Measurements from ENCODE around the gene RFX5.

Gene RFX5

DNA sequence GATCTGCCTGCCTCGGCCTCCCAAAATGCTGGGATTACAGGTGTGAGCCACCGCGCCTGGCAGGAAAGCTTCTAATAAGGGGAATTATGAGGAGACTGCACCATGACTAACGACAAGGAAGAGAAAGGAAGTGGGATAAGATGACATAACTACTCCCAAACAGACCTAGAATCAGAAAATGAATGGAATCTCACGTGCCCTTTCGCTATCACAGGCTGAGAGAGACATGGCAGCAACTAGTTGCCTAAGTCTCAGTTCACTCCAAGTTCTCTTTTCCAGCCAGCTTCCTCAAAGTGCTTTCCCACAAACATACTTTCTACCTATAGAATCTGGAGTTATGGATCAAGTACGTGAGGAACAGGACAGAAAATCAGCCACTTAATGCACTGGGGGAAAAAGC, 21.8 kb downstream of the RFX5 start:
- in situ Hi-C loops (cut with MboI; ENCODE audit: low sequenced_read_pairs), result no loop called here

GRCh38 chr1:151324390-151324930, 22.6 kb downstream of the RFX5 start:
- in situ Hi-C loops (cut with MboI; ENCODE audit: low sequenced_read_pairs), result no loop called here

GRCh38 chr1:151318975-151319374, 28.1 kb downstream of the RFX5 start:
- in situ Hi-C loops (cut with MboI; ENCODE audit: low sequenced_read_pairs), result no loop called here

DNA sequence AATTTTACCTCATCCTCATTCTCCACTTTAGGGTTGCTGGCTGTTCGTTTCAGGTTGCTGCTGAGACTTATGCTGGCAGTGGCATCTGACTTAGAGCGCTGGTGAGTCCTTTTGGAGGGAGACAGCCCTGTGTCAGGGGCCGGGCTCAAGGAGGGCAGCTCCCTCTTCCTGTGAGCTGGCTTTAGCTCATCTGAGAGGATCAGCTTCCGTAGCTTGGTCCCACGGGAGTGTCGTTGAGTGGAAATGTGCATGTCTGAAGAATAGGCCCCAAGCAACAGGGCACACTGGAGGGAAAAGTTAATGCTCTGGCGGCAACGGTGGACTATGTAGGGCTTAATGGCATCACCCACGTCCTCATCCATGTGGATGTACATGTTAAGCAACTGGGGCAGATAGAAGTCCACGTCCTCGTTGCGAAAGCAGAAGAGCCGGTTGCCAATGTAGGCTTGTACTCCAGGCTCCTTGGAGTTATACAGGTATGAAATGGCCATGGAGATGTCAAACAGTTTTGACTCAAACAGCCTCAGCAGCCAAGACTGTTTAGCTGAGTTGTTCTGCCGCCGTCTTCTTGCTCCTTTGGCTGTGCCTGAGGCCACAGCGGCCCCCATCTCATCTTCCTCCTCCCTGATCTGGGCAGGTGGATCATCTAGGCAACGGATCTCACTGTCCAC, 31.4 kb downstream of the RFX5 start:
- in situ Hi-C loops (cut with MboI; ENCODE audit: low sequenced_read_pairs), result no loop called here

DNA sequence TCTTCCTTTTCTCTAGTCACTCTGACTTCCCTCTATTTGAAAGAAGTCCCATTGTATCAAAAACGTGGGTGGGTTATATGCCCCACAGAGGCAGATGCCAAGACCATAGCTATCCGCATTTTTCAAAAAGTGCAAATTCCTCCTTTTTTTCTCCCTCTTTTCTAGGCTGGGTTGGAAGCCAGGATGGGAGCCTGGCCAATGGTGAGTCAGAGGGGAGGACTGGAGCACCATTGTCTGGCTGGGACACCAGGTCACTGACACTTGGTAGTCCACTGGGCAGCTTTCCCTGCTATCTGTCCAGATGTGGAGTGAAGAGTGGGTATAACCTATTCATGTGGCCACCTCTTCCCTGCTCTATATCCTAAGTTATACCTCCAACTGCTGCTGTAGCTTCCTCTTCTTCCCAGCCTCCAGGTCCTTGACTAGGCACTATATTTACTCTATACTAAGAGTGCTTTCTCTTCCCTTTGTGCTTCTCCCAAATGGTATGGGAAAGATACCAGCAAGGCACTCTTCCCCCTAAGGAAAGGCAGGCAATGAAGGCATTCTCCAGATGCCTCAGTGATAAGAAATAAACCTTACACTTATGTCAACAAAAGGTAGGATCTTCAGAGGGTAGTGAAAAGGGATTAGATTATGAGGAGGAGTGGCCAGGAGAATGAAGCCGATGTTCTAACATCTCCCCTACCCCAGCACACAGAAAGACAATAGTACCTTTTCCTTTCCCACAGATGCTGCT, 32.7 kb downstream of the RFX5 start:
- in situ Hi-C loops (cut with MboI; ENCODE audit: low sequenced_read_pairs), result no loop called here

- in situ Hi-C loops (cut with MboI; ENCODE audit: low sequenced_read_pairs), result no loop called here
These were observed 33.6 kb downstream of the RFX5 start for GRCh38 chr1:151313501-151313900.

DNA sequence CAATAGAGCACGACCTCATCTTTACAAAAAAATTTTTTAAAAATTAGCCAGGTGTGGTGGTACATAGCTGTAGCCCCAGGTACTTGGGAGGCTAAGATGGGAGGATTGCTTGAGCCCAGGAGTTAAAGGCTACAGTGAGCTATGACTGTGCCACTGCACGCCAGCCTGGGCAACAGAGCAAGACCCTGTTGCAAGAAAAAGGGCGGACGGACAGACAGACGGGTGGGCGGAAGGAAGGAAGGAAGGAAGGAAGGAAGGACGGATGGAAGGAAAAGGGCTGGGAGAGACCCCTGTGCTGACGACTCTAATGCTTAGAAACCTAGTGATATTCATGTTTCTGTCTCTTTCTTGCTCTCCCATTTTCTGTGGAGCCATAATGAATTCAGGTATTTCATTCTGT, 34.2 kb downstream of the RFX5 start:
- in situ Hi-C loops (cut with MboI; ENCODE audit: low sequenced_read_pairs), result no loop called here

DNA sequence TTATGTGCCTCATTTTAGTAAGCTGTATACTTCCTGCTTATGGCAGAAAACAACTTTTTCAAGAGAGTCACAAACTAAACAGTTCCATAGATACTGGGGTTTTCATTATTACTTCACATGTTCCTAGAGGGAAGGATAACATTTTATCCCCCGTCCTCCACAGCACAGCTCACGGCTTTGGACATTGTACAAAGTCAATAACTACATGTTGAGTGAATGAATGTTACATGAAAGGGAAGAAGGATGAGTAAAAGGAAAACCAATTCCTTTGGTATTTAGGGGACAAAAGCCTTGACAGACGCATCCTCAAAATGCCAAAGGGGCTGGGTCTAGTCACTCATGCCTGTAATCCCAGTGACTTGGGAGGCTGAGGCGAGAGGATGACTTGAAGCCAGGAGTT, 34.6 kb downstream of the RFX5 start:
- in situ Hi-C loops (cut with MboI; ENCODE audit: low sequenced_read_pairs), result no loop called here

GRCh38 chr1:151311589-151312331, 35.3 kb downstream of the RFX5 start:
- in situ Hi-C loops (cut with MboI; ENCODE audit: low sequenced_read_pairs), result no loop called here

- in situ Hi-C loops (cut with MboI; ENCODE audit: low sequenced_read_pairs), result no loop called here
These were observed 36.0 kb downstream of the RFX5 start for GRCh38 chr1:151311011-151311410.

GRCh38 chr1:151309811-151310323, 37.2 kb downstream of the RFX5 start:
- in situ Hi-C loops (cut with MboI; ENCODE audit: low sequenced_read_pairs), result no loop called here

- in situ Hi-C loops (cut with MboI; ENCODE audit: low sequenced_read_pairs), result no loop called here
These were observed 52.1 kb downstream of the RFX5 start for GRCh38 chr1:151294742-151295462.

- in situ Hi-C loops (cut with MboI; ENCODE audit: low sequenced_read_pairs), result no loop called here
These were observed 54.0 kb downstream of the RFX5 start for GRCh38 chr1:151293093-151293492.

DNA sequence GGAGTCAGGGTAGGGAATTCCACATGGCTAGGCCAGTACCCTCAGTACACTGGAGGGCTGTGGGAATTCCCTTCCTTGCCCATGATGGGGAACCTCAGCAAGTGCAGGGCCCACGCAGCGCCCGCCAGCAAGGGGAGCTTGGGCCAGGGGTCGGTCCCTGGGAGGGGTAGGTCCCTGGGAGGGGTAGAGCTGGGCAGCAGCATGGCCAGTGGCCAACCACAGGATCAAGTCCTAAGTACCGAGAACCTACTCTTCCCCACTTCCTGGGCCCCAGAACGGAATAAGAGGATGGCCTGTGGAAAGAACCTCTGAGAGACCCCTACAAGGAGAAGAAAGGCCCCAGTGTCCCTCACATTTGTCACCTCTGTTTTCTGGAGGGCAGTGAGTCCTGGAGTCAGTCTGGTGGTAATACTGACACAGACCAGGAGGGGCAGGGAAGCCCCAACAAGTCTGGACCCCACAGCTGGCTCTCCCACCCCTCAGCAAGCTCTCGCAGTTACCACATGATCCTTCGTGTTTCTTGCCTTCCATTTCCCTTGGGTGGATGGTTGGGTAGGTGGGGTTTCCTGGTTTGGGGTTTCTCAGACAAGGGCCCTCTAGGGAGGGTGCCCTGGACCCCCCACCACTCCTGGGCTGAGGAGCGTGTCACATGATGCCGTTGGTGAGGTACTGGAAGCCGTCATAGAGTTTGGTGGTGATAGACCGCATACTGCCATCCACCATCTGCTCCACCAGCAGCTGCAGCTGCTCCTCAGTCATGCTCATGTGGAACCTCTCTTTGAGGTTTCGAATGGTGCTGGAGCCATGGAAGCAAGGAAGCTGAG, 54.6 kb downstream of the RFX5 start:
- in situ Hi-C loops (cut with MboI; ENCODE audit: low sequenced_read_pairs), result no loop called here

GRCh38 chr1:151290709-151291303, 56.2 kb downstream of the RFX5 start:
- in situ Hi-C loops (cut with MboI; ENCODE audit: low sequenced_read_pairs), result no loop called here

All from HL-60/S4 treated with phorbol 12-myristate 13-acetate at 8.2 ng/mL for 4 days and 3 days (cell line).